ENCODE data around the gene ERGIC1.

DNA sequence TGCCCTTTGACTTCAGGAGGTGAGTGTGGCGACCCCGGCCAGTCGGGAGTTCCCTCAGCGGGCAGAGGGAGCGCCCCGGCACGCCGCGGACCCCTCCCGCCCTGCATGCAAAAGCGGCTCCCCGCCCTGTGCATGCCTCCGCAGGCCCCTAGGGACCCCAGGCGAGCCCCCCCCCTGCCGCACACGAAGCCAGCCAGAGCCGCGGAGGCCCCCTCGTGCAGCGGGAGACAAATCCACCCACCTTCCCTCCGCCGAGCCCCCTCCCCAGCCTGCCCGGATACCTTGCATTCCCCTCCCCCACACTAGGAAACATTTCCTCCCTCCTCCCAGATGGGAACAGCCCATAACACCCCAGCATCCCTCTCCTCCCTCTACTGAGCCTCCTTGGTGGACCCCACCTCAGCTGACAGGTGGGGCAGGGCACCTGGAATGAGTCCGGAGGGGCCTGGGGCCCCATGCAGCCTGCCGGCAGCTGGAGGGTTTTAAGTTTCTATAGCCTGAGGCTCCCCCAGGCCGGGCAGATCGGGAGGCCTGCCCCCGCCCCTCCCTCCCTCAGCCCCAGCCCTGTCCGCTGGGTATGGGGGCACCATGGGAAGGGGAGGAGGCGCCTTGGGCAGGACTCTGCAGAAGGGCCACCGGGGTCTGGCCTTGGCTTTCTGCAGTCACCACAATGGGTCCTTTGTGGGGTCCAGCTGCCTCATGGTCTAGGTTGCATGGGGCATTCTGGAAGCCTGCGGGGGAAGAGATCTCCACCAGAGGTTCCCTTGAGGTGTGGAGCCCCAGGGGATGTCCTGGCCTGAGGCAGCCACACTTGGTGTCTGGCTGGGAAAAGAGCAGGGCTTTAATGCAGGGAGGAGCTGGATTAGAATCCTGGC lies 601 bp downstream of the ERGIC1 start:
- TF ChIP-seq POLR2A (IDR thresholded peaks at IDR 0.05; ENCODE audit: control extremely low read depth in 1 of 2, low read depth in 2 of 2, low read length in 2 of 2) (no peak; a peak in 2 of 3 replicates), BCL11A (IDR thresholded peaks at IDR 0.05; ENCODE audit: low read depth in 2 of 2, low read length in 2 of 2) (no peak), CEBPB (IDR thresholded peaks at IDR 0.05; ENCODE audit: low read depth, low read length) (no peak), JUND (IDR thresholded peaks at IDR 0.05; ENCODE audit: low read length) (0 out of 2 replicates have a peak, but pooled peaks have one; percentile 13), TAF7 (optimal IDR thresholded peaks at IDR 0.05; ENCODE audit: borderline replicate concordance, low read depth, low read length) (no peak)
- TF ChIP-seq, protein P1, sequence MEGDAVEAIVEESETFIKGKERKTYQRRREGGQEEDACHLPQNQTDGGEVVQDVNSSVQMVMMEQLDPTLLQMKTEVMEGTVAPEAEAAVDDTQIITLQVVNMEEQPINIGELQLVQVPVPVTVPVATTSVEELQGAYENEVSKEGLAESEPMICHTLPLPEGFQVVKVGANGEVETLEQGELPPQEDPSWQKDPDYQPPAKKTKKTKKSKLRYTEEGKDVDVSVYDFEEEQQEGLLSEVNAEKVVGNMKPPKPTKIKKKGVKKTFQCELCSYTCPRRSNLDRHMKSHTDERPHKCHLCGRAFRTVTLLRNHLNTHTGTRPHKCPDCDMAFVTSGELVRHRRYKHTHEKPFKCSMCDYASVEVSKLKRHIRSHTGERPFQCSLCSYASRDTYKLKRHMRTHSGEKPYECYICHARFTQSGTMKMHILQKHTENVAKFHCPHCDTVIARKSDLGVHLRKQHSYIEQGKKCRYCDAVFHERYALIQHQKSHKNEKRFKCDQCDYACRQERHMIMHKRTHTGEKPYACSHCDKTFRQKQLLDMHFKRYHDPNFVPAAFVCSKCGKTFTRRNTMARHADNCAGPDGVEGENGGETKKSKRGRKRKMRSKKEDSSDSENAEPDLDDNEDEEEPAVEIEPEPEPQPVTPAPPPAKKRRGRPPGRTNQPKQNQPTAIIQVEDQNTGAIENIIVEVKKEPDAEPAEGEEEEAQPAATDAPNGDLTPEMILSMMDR (IDR thresholded peaks at IDR 0.05; ENCODE audit: control extremely low read depth in 1 of 3, insufficient read depth in 1 of 3, low read depth in 1 of 3, low read length in 3 of 3) = no peak
